ENCODE data around the gene DOCK3. TPM values are rescaled to one million over a fixed set of nuclear protein-coding genes. Genes with fewer than 3 reads are reported as not detected.

Gene DOCK3
- total RNA-seq, 1 experiment from 2014 or later = 0.14 TPM

DNA sequence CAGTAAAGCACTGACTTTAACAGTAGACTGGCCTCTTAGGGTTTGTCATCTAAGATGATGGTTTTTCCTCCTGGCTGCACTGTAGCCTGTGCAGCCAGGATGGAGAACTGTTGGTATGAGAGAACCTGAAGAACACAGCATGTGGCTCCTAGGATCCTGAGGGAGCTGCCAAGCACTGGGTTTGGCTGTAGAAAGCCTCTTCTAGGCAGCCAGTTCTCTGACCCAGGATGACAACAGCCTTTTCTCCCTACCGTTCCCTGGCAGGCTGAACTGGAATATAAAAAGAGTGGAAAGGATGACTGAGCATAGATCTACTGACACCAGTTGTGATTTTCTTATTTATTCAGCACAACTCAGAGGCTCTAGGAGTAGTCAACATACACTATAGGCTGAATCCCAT is 676.0 kb downstream of the DOCK3 start:
- TF ChIP-seq, protein P1, sequence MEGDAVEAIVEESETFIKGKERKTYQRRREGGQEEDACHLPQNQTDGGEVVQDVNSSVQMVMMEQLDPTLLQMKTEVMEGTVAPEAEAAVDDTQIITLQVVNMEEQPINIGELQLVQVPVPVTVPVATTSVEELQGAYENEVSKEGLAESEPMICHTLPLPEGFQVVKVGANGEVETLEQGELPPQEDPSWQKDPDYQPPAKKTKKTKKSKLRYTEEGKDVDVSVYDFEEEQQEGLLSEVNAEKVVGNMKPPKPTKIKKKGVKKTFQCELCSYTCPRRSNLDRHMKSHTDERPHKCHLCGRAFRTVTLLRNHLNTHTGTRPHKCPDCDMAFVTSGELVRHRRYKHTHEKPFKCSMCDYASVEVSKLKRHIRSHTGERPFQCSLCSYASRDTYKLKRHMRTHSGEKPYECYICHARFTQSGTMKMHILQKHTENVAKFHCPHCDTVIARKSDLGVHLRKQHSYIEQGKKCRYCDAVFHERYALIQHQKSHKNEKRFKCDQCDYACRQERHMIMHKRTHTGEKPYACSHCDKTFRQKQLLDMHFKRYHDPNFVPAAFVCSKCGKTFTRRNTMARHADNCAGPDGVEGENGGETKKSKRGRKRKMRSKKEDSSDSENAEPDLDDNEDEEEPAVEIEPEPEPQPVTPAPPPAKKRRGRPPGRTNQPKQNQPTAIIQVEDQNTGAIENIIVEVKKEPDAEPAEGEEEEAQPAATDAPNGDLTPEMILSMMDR (IDR thresholded peaks at IDR 0.05; ENCODE audit: unreplicated experiment) = no peak
- CTCF ChIA-PET = interaction anchor here (0.6 to 1.0 kb wide), 3 partner anchors 21 to 88 kb away, joined by 3 to 7 read pairs (median 4); no protein-coding TSS in a partner anchor
- no peaks in the 10 kb centered on the region for H3K9me3 Mint-ChIP-seq (ENCODE audit: unreplicated experiment)
- no peak overlapping the region for H3K27ac Mint-ChIP-seq (ENCODE audit: low read depth, unreplicated experiment)
- no peak for DNase-seq (ENCODE audit: unreplicated experiment)
- no peaks in the 10 kb centered on the region for H3K27me3 Mint-ChIP-seq (ENCODE audit: insufficient read depth, unreplicated experiment)
- POLR2A ChIA-PET = no interaction called here
- intact Hi-C loops (cut with micrococcal nuclease) = no loop called here
- BruUV-seq (replicated peaks) = no TSS peak
- H3K36me3 Mint-ChIP-seq (ENCODE audit: insufficient read depth, unreplicated experiment) = no peaks in the 10 kb centered on the region
- H3K4me1 Mint-ChIP-seq (ENCODE audit: insufficient read depth, unreplicated experiment) = no peaks in the 10 kb centered on the region
- H3K4me3 Mint-ChIP-seq (ENCODE audit: unreplicated experiment) = no peak overlapping the region

DNA sequence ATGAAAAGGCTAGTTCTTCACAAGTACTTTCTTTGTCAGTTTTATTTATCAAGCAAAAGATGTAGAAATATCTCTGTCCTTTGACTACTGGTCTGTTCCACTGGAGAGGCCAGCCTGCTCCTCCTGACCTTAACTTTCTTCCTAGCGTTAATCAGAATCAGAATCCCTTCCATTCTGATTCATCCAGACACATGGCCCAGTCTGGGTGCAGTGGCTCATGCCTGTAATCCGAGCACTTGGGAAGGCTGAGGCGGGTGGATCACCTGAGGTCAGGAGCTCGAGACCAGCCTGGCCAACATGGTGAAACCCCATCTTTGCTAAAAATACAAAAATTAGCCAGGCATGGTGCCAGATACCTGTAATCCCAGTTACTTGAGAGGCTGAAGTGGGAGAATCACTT is 678.4 kb downstream of the DOCK3 start:
- CTCF ChIA-PET = interaction anchor here (0.8 kb wide), 1 partner anchor 18 kb away, joined by 3 read pairs; no protein-coding TSS in a partner anchor
- Mint-ChIP-seq H3K27ac (ENCODE audit: low read depth, unreplicated experiment) (no peak overlapping the region), H3K36me3 (ENCODE audit: insufficient read depth, unreplicated experiment) (no peaks in the 10 kb centered on the region), H3K4me1 (ENCODE audit: insufficient read depth, unreplicated experiment) (no peaks in the 10 kb centered on the region), H3K9me3 (ENCODE audit: unreplicated experiment) (no peaks in the 10 kb centered on the region), H3K27me3 (ENCODE audit: insufficient read depth, unreplicated experiment) (no peaks in the 10 kb centered on the region), H3K4me3 (ENCODE audit: unreplicated experiment) (no peak overlapping the region)
- TF ChIP-seq, protein P1 (IDR thresholded peaks at IDR 0.05; ENCODE audit: unreplicated experiment) = no peak
- BruUV-seq (replicated peaks) = no TSS peak
- no peak for DNase-seq (ENCODE audit: unreplicated experiment)
- intact Hi-C loops (cut with micrococcal nuclease) = no loop called here
- POLR2A ChIA-PET = no interaction called here

DNA sequence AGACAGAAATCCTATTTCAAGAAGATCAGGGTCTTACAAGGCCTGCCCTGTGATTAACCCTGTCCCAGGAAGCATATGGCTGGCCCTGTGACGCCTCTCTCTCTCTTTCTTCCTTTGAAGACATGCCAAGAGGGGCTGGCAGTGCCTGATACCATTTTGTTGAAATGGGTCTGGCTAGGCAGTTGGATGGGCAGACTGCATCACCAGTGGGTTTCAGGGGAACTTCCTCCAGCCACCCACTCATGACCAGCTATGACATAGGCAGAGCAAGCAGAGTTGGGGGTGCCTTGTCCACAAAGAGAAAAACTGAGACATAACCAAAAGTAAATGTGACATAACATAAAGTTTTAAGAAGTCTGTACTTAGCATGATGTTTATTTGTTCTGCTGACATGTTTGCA is 679.0 kb downstream of the DOCK3 start:
- intact Hi-C loops (cut with micrococcal nuclease) = no loop called here
- Mint-ChIP-seq H3K27ac (ENCODE audit: low read depth, unreplicated experiment) (no peak overlapping the region), H3K4me1 (ENCODE audit: insufficient read depth, unreplicated experiment) (no peaks in the 10 kb centered on the region), H3K9me3 (ENCODE audit: unreplicated experiment) (no peaks in the 10 kb centered on the region), H3K36me3 (ENCODE audit: insufficient read depth, unreplicated experiment) (no peaks in the 10 kb centered on the region), H3K4me3 (ENCODE audit: unreplicated experiment) (no peak overlapping the region), H3K27me3 (ENCODE audit: insufficient read depth, unreplicated experiment) (no peaks in the 10 kb centered on the region)
- no peak for DNase-seq (ENCODE audit: unreplicated experiment)
- POLR2A ChIA-PET = no interaction called here
- TF ChIP-seq, protein P1 (IDR thresholded peaks at IDR 0.05; ENCODE audit: unreplicated experiment) = no peak
- CTCF ChIA-PET = interaction anchor here (0.8 to 1.7 kb wide), 3 partner anchors 9 to 804 kb away, joined by 3 to 11 read pairs (median 3); no protein-coding TSS in a partner anchor
- BruUV-seq (replicated peaks) = no TSS peak

DNA sequence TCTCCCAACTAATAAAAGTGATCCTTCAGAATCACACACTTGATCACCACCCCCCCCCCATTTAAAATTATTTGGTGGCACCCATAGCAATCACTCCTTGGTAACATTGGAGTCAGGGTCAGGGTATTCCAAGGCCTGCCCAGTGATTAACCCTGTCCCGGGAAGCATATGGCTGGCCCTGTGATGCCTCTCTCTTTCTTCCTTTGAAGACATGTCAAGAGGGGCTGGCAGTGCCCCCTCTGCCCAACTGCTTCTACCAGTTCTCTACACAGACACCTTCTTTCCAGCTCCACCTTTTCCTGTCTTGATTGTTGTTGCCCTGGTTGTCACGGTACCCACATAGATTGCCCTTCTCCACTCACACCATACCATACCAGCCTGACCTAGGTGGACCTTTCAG is 679.4 kb downstream of the DOCK3 start:
- no peak overlapping the region for H3K4me3 Mint-ChIP-seq (ENCODE audit: unreplicated experiment)
- no peak for DNase-seq (ENCODE audit: unreplicated experiment)
- TF ChIP-seq, protein P1 (IDR thresholded peaks at IDR 0.05; ENCODE audit: unreplicated experiment) = no peak
- H3K27ac Mint-ChIP-seq (ENCODE audit: low read depth, unreplicated experiment) = peak overlapping the region; percentile 17
- POLR2A ChIA-PET = no interaction called here
- CTCF ChIA-PET = interaction anchor here (0.6 to 1.7 kb wide), 5 partner anchors 9 to 804 kb away, joined by 3 to 11 read pairs (median 3); no protein-coding TSS in a partner anchor
- intact Hi-C loops (cut with micrococcal nuclease) = no loop called here
- H3K27me3 Mint-ChIP-seq (ENCODE audit: insufficient read depth, unreplicated experiment) = no peaks in the 10 kb centered on the region
- BruUV-seq (replicated peaks) = no TSS peak
- H3K4me1 Mint-ChIP-seq (ENCODE audit: insufficient read depth, unreplicated experiment) = no peaks in the 10 kb centered on the region
- H3K36me3 Mint-ChIP-seq (ENCODE audit: insufficient read depth, unreplicated experiment) = no peaks in the 10 kb centered on the region
- no peaks in the 10 kb centered on the region for H3K9me3 Mint-ChIP-seq (ENCODE audit: unreplicated experiment)
